Head of caudate nucleus (tissue), 42 donors: ENCODE measurements around the gene CELF1.

Experiments used
- DNase-seq, 42 donors: peaks; one replicate each; pipeline versions ENCODE4 v3.0.0 to v3.0.0-alpha.2; 2020 to 2021; ENCODE audit warnings: mixed read lengths in 7 of 42
- intact Hi-C: fragments of 100-400 bp; cut with DNase I; formaldehyde crosslinking; loops from one replicate; pipeline ENCODE4 v1.15.0; 2022

Gene CELF1

DNA sequence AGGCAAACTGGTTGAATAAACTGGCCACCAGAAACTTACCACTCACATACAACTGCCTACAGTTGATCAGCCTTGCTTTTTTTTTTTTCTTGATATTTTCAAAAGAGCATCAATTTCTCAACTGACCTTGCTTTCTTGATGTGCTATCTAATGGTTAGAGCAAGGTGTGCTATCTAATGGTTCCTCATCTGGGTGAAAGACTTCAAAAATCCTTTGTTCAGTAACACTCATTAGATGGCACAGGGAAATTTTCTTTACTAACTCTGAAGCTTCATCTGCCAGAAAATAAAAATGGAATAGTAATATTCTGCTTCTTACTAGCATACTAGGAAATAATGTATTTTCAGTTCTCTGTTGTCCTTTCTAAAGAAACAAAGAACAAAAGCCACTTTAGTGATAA lies 52.8 kb downstream of the CELF1 start:
- intact Hi-C loops, result no loop called here
- no peak for DNase-seq

DNA sequence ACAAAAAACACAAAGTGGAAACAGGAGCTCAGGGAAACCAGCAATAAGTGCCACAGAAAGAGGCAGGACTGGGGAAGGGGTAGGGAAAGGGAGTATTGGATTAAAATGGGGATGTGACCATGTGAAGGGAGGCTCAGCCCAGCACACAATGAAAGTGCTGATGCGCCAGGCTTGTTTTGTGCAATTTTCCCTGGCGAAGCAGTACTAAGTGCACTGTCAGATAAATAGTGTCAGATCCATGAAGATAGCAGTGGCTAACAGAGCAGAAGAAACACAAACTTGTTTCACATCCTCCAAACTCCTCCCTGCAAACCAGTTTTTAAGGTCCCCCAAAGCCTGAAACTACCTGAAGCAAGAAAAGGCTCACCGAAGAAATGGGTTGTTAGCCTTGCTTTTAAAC lies 53.3 kb downstream of the CELF1 start:
- DNase-seq, result peak in 7 of 42 donors; percentile 12 to 44 (median 27)
- intact Hi-C loops, result no loop called here

GRCh38 chr11:47499161-47499560 lies 53.8 kb downstream of the CELF1 start:
- DNase-seq, result no peak
- intact Hi-C loops, result no loop called here

- intact Hi-C loops, result no loop called here
- no peak for DNase-seq
Observed at GRCh38 chr11:47498584-47499152, 54.3 kb downstream of the CELF1 start.

GRCh38 chr11:47498149-47498548 lies 54.8 kb downstream of the CELF1 start:
- no peak for DNase-seq
- intact Hi-C loops, result no loop called here

- no peak for DNase-seq
- intact Hi-C loops, result no loop called here
Observed at GRCh38 chr11:47496808-47497207, 56.1 kb downstream of the CELF1 start.

GRCh38 chr11:47495856-47496217 lies 57.1 kb downstream of the CELF1 start:
- no peak for DNase-seq
- intact Hi-C loops, result no loop called here

DNA sequence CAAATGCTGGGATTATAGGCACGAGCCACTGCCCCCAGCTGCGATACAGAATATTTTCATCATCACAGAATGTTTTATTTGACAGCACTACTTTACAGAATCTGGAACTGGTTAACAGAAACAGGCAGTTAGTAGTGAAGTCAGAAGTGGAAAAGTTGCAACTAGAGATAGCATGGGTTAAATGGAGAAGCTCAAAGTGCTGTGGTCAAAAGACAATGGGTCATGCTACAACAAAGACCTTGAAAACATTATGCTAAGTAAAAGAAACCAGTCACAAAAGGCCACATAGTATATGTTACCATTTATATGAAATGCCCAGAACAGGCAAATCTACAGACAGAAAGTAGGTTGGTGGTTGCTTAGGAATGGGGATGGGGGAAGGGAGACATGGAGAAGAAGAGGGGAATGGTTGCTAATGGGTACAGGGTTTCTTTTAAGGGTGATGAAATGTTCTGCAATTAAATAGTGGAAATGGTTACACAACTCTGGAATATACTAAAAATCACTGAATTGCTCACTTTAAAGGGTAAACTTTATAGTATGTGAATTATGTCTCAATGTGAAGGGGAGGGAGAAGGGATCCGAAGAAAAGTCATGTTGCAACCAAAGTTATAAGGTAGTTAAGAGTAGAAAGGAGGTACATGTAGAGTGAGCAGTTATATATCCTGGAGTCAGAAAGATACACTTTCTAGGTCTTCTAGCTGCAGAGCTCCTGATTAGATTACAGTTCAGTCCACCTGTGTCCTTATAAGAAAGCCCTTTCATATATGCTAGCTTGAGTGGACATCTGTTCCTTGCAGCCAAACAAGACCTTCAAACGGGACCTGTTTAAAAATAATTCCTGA lies 57.7 kb downstream of the CELF1 start:
- no peak for DNase-seq

GRCh38 chr11:47489395-47489755 lies 63.6 kb downstream of the CELF1 start:
- DNase-seq, result no peak
- intact Hi-C loops, result no loop called here

More for the DNA sequence above, 57.7 kb downstream of the CELF1 start:
- intact Hi-C loops, result no loop called here

DNA sequence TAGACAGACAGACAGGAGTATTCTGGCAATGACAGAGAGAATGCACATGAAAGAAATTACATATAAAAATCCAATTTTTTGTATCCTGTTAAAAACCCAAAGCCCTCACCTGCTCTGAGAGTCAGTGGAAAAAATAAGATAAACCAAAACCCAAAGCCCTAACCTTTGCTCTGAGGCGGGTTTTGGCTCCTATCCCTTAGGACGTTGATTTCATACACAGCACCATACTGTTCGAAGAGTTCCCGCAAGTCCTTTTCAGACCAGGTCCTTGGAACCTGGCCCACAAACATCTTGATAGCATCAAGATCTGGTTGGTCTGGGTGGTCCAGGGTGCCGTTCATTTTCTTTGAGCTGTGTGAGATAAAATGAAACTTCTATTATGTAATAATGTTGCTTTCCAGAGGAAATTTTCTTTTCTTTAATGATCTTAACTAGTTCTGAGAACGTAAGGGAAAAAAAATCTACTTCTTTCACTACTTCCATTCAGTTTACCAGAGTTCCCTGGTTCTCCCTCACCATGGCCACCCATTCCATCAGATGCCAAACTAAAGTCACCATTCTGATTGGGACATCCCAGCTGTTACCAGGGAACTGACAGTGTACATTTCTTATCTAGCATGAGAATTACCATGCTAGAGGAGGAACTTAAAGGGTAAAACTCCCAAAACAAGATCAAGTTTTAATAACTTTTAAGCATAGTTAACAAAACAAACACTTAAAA lies 64.1 kb downstream of the CELF1 start:
- DNase-seq, result no peak
- intact Hi-C loops, result no loop called here

DNA sequence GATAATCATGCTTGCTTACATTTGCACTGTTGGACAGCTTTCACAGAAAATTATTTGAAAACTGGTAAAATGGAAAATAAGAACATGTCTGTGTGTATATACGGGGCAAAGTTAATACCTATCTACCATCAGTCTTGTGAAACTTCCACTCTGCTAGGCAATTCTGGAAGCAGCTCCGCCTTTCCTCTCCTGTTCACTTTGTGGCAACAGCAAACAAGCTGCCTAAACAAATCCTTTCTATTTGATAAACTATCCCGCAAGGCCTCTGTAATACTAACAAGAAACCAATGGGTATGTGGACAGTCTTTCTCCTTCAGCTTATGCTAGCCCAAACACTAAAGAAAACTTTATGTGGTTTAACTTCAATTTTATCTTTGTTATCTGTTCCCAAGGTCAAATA lies 64.8 kb downstream of the CELF1 start:
- intact Hi-C loops, result no loop called here
- no peak for DNase-seq

- intact Hi-C loops, result no loop called here
- no peak for DNase-seq
Observed at GRCh38 chr11:47487421-47487820, 65.5 kb downstream of the CELF1 start.

- DNase-seq, result no peak
- intact Hi-C loops, result no loop called here
Observed at GRCh38 chr11:47485107-47485506, 67.8 kb downstream of the CELF1 start.

GRCh38 chr11:47483457-47483856 lies 69.5 kb downstream of the CELF1 start:
- intact Hi-C loops, result no loop called here
- DNase-seq, result no peak

DNA sequence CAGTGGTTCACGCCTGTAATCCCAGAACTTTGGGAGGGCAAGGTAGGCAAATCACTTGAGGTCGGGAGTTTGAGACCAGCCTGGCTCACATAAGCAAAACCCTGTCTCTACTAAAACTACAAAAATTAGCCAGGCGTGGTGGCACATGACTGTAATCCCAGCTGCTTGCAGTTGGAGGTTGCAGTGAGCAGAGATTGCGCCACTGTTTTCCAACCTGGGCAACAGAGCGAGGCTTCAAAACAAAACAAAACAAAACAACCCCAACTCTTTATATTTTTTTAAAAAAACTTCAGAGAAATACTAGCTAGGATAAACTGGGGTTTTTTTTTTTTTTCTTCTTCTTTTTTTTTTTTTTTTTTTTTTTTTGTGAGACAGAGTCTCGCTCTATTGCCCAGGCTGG lies 72.2 kb downstream of the CELF1 start:
- intact Hi-C loops, result no loop called here
- no peak for DNase-seq

DNA sequence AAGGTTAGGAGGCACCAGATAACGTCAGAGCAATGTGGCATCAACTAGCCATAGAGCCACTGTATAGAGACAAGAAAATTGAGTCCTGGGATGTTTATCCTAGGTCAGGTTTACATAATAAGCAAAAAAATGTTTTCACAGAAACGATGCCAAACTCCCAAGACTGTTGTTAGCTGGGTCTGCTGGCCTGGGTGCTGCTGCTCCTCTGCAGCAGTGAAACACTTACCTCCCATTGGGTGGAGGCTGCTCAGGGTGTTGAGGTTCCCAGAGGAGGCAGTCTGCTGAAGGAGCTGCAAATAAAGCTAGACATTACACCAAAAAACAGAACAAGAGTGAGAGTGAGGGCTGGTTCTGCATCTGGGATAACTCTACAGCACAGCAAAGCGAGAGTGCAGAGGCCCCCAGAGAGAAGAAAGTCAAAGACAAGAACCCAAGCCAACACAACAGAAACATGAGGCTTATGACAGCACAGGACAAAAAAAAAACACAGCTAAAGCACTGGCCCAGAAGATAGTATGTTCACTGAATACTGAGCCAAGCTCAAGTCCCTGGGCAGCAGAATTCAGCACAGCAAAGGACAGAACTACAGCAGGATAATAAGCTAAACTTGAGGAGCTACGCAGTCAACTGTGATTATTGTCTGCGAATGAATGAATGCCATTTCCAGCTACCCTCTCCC lies 74.1 kb downstream of the CELF1 start:
- intact Hi-C loops, result no loop called here
- peak in 1 of 42 donors; percentile 15 for DNase-seq

DNA sequence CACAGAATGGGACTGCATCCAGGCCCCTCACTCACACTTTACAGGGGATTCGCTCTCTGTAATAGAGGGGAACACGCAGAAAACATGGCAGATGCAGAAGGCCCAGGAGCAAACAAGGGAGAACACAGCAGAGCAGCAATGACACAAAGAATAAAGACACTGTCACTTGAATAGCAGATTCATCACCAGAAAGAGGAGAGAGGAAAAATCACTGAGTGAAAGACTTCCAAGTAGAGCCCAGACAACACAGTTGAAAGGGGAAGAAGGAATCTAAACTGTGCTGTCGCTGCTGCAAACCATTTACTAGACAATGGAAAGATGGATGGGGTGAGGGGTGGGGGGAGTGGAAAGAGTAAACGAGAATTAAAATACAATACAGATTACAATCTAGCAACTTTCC lies 75.2 kb downstream of the CELF1 start:
- DNase-seq, result no peak
- intact Hi-C loops, result no loop called here

- intact Hi-C loops, result no loop called here
- DNase-seq, result peak in 1 of 42 donors; percentile 23
Observed at GRCh38 chr11:47477323-47477722, 75.6 kb downstream of the CELF1 start.

DNA sequence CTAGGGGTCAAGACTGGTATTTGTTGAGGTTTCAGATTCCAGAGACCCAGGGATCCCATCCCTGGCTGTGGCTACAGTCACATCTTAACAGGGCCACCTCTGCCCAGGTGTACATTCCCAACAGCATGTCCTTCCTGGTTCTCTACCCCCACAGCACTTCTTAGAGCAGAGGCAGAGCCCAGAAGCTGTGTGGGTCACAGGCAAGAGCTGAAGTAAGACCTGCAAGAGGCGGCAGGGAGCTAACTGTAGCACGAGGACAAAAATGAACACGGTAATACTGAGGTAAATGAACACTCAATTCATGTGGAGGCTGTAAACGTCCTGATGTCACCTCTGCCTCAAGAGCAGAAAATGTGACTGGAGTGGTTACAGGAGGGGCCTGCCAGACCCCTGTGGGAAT lies 82.3 kb downstream of the CELF1 start:
- intact Hi-C loops, result no loop called here

More for the DNA sequence above, 82.3 kb downstream of the CELF1 start:
- peak in 6 of 42 donors; percentile 23 to 59 (median 26) for DNase-seq
